Tibial artery (tissue), 4 donors: ENCODE measurements around the gene RASA3.
A peak's percentile ranks its signal among the peaks of the same experiment; 100 is the strongest.

Experiments
- DNase-seq, 2 donors: peaks; one replicate each; pipeline ENCODE4 v3.0.0-alpha.2; 2019
- H3K27ac ChIP-seq, 2 donors: fragments of 200-600 bp; sonication (generic) in 1 of 2; 1 replicate in 1 of 2; 2 replicates in 1 of 2; pipeline ENCODE4 v1.5.1; 2018 to 2019; ENCODE audit warnings: mild to moderate bottlenecking in 1 of 2
- H3K27me3 ChIP-seq, 2 donors: fragments of 200-600 bp; sonication (generic) in 1 of 2; one replicate each; pipeline versions ENCODE4 v1.5.1 to v1.6.0; 2016 to 2019
- H3K36me3 ChIP-seq, 3 donors: fragments of 200-600 bp; sonication (generic) in 2 of 3; one replicate each; pipeline ENCODE4 v1.5.1; 2016 to 2019; ENCODE audit warnings: mild to moderate bottlenecking in 2 of 3
- H3K4me1 ChIP-seq, 4 donors: fragments of 200-600 bp; sonication (generic) in 2 of 4; 1 replicate in 3 of 4; 2 replicates in 1 of 4; pipeline ENCODE4 v1.5.1; 2016 to 2019
- H3K4me3 ChIP-seq, 2 donors: fragments of 200-600 bp; sonication (generic) in 1 of 2; 1 replicate in 1 of 2; 2 replicates in 1 of 2; pipeline ENCODE4 v1.5.1; 2018 to 2019; ENCODE audit warnings: mild to moderate bottlenecking in 2 of 2
- H3K9me3 ChIP-seq, 3 donors: fragments of 200-600 bp; sonication (generic) in 1 of 3; one replicate each; pipeline ENCODE4 v1.5.1; 2016 to 2019
- intact Hi-C: fragments of 100-400 bp; cut with DNase I; formaldehyde crosslinking; loops from one replicate; pipeline ENCODE4 v1.15.0; 2023; ENCODE audit warnings: low total_unique reads
- TF ChIP-seq, protein P1 (sequence below), 2 experiments: fragments of 200-600 bp in 1 of 2; fragments of 450-650 bp in 1 of 2; IDR thresholded peaks; one replicate each; pipeline ENCODE4 v1.5.1; 2017 to 2019; ENCODE audit warnings: antibody characterized with exemption in 2 of 2, mild to moderate bottlenecking in 1 of 2, moderate library complexity in 1 of 2

Gene RASA3

DNA sequence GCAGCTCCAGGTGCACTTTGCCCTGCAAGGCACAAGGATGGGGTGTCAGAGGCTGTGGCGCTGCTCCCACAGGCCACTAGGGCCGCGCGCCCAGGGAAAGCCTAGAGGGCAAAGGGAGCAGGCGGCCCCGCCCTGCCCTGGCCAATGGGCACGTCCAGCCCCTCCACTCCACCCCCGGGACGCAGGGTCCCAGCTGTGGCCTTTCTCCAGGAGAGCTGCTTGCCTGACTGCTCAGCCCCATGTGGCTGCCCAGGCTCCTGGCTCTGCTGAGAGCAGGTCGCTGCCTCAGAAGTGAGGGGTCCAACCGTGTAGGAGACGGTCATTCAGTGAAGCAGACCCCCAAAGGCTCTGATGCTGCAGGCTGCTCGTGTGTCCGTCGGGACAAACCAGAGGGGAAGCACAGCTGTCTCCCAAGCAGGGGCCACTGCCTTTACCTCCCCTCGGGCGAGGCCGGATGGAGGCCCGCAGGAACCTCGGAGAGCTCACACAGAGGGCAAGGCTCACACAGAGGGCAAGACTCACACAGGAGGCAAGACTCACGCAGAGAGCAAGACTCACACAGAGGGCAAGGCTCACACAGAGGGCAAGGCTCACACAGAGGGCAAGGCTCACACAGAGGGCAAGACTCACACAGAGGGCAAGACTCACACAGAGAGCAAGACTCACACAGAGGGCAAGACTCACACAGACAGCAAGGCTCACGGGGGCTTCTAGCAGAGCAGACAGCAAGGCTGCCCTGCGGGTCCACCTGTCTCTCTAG is 102.4 kb downstream of the RASA3 start:
- TF ChIP-seq, protein P1, sequence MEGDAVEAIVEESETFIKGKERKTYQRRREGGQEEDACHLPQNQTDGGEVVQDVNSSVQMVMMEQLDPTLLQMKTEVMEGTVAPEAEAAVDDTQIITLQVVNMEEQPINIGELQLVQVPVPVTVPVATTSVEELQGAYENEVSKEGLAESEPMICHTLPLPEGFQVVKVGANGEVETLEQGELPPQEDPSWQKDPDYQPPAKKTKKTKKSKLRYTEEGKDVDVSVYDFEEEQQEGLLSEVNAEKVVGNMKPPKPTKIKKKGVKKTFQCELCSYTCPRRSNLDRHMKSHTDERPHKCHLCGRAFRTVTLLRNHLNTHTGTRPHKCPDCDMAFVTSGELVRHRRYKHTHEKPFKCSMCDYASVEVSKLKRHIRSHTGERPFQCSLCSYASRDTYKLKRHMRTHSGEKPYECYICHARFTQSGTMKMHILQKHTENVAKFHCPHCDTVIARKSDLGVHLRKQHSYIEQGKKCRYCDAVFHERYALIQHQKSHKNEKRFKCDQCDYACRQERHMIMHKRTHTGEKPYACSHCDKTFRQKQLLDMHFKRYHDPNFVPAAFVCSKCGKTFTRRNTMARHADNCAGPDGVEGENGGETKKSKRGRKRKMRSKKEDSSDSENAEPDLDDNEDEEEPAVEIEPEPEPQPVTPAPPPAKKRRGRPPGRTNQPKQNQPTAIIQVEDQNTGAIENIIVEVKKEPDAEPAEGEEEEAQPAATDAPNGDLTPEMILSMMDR (IDR thresholded peaks at IDR 0.05) = no peak
- Histone ChIP-seq H3K4me1 (peaks cover 0 to 58% (median 36%) of the 10 kb centered on the region in 4 donors), H3K36me3 (no peaks in the 10 kb centered on the region), H3K9me3 (no peaks in the 10 kb centered on the region), H3K27me3 (no peaks in the 10 kb centered on the region), H3K4me3 (no peak overlapping the region), H3K27ac (no peak overlapping the region)
- DNase-seq = no peak
- intact Hi-C loops = no loop called here

DNA sequence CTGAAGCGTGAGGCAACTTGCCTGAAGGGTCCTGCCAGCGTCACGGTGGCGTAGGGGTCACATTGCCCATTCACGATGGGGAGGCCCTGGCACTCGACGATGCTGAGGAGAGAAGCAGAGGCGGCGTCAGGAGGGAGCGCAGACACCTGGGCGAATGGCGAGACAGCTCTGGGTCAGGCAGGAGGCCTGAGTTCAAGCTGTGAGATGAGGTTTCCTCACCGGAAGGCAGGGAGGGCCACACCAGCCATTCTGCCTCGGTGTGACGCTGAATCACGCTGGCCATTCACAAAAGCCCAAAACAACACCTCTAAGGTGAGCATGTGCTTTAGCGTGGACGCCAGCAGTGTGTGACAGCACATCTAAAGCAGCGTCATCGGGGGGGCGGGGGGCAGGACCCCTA is 104.6 kb downstream of the RASA3 start:
- Histone ChIP-seq H3K9me3 (no peaks in the 10 kb centered on the region), H3K27ac (peak overlapping the region in 1 of 2 donors; percentile 50), H3K27me3 (no peaks in the 10 kb centered on the region), H3K4me1 (peaks cover 0 to 43% (median 28%) of the 10 kb centered on the region in 4 donors), H3K36me3 (peaks cover 0 to 19% (median 8%) of the 10 kb centered on the region in 3 donors), H3K4me3 (no peak overlapping the region)
- intact Hi-C loops = no loop called here
- no peak for DNase-seq
- TF ChIP-seq, protein P1 (IDR thresholded peaks at IDR 0.05) = no peak

DNA sequence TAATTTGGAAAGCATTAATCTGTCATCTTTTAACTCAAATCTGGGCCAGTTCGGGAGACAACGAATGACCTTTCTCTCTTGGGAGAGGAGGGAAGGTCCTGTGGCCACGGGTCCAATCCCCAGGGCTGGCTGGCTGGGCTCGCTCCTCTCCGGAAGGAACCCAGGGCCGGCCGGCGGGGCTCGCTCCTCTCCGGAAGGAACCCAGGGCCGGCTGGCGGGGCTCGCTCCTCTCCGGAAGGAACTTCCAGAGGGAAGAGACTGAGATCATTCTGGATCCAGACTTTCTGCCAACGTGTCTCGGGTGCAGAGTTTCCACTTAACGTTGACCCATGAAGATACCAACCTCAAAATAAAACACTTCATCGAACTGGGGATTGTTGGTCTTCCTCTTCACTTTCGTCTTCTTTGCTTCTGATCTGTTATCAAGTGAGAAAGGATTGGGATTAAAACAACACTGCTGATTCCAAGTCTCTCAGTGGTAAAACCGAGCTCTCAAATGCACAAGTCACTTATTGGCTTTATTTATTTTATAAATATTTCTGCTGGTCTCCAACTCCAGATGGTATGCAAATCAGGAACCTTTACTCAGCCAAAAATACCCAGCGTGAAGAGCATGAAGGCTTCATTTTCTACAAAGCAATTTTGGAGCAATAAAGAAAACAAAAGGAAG is 105.2 kb downstream of the RASA3 start:
- Histone ChIP-seq H3K36me3 (peaks cover 0 to 24% (median 14%) of the 10 kb centered on the region in 3 donors), H3K4me1 (peaks cover 0 to 39% (median 24%) of the 10 kb centered on the region in 4 donors), H3K27ac (peak overlapping the region; percentile 50 to 61), H3K4me3 (peak overlapping the region; percentile 5 to 25), H3K27me3 (no peaks in the 10 kb centered on the region), H3K9me3 (no peaks in the 10 kb centered on the region)
- TF ChIP-seq, protein P1 (IDR thresholded peaks at IDR 0.05) = no peak
- intact Hi-C loops = no loop called here
- no peak for DNase-seq

DNA sequence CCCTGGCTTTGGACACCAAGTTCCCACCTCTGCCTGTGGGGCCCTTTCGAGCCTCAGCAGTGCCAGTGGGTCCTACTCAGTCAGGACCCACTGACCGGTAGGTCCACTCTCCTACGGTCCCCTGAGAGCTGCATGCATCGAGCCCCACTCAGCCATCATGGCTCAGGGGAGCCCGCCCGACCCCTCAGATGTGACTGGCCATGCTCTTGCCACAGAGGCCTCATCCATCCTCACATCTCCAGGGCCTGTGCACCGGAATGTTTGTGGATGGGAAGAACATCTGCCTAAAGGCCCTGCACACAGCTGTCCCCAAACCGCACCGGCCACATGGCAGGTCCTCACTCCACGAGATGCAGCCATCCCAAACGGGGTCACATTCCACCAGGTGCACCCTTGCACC is 105.9 kb downstream of the RASA3 start:
- peak in 1 of 2 donors; percentile 61 for DNase-seq
- peaks cover 0 to 32% (median 17%) of the 10 kb centered on the region in 4 donors for H3K4me1 ChIP-seq
- H3K4me3 ChIP-seq = peak overlapping the region in 1 of 2 donors; percentile 25
- no peaks in the 10 kb centered on the region for H3K9me3 ChIP-seq
- H3K27me3 ChIP-seq = no peaks in the 10 kb centered on the region
- TF ChIP-seq, protein P1 (IDR thresholded peaks at IDR 0.05) = no peak
- intact Hi-C loops = no loop called here
- peak overlapping the region; percentile 50 to 61 for H3K27ac ChIP-seq
- H3K36me3 ChIP-seq = peaks cover 2 to 31% (median 21%) of the 10 kb centered on the region in 3 donors

DNA sequence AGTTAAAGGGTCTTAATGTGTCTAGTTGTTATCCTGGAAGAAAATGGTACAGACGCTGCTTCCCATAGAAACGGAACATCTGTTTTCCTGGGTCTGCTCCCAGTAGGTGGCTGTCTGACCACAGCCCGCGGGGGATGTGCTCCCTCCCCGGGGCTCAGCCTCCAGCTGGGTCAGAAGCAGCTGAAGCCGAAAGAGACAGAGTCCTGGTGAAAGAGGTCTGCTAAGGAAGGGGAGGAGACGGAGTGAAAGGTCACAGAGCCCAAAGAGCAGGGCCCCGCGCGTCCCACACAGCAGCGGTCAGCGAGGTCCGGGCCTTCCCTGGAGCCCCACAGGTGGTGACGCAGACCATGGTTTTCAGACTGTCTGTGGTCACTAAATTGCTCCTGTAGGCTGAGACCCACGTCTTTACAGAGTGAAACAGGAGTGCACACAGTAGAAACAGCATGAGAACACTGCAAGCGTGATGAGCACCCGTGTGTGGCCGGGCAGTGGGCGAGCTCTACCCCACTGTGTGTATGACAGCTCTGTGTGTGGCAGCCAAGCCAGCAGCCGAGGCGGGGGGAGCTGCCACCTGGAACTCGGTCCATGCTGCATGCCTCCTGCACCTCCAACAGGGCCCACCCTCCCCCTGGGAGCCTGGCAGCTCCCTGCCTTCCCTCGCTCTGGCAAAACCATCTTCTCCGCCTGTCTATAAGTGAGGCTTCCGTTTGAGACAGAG is 106.5 kb downstream of the RASA3 start:
- H3K4me3 ChIP-seq = no peak overlapping the region
- no peaks in the 10 kb centered on the region for H3K27me3 ChIP-seq
- peaks cover 8 to 37% (median 27%) of the 10 kb centered on the region in 3 donors for H3K36me3 ChIP-seq
- H3K9me3 ChIP-seq = no peaks in the 10 kb centered on the region
- intact Hi-C loops = no loop called here
- peaks cover 0 to 26% (median 13%) of the 10 kb centered on the region in 4 donors for H3K4me1 ChIP-seq
- H3K27ac ChIP-seq = peak overlapping the region in 1 of 2 donors; percentile 50
- peak in 1 of 2 donors; percentile 35 for DNase-seq
- TF ChIP-seq, protein P1 (IDR thresholded peaks at IDR 0.05) = no peak
